Measurements from ENCODE around the gene DSC3. TPM values are rescaled to one million over a fixed set of nuclear protein-coding genes. Genes with fewer than 3 reads are reported as not detected.
"Not testable (repeated sequence)": the region's sequence is repeated elsewhere in the genome, so short reads cannot be mapped to it uniquely, and the experiment has no call there.

The DSC3 gene
- total RNA-seq, 1 experiment from 2014 or later, result not detected

DNA sequence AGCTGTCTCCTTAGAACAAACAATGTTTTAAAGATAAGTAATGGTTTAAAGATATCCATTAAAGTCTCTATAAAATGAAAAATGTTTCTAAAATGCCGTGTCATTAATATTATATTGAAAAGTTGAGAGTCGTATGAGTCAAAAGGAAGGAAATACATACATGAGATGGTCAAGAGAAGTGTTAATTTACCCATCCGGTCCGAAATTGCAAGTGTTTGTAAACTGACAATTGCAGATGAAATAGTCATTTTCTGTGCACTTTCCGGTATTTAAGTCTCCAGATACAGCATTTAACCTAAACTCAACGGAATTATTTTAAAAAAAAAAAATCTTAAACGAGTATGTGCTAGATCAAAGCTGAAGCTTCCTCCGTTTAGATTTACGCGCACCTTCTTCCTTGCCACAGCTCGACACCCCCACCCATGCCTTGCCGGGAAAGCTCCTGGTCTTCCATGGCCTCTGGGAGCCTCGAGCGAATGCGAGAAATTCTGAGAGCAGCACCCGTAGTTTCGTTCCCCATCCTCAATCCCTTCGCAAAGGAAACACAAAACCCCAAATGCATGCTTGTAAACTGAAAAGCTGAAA lies 1.8 kb downstream of the DSC3 start:
- Histone ChIP-seq H3K4me1 (replicated peaks; ENCODE audit: insufficient read depth) (no peaks in the 10 kb centered on the region), H3K79me2 (ENCODE audit: low read depth) (no peaks in the 10 kb centered on the region), H3K4me3 (no peak overlapping the region), H3K27ac (no peak overlapping the region), H3K27me3 (ENCODE audit: insufficient read depth, low read depth) (no peaks in the 10 kb centered on the region), H3F3A (ENCODE audit: insufficient read depth, low read depth) (no peaks in the 10 kb centered on the region), H3K36me3 (ENCODE audit: low read depth) (no peaks in the 10 kb centered on the region), H3K4me2 (no peak overlapping the region), H3K9me2 (ENCODE audit: insufficient read depth) (no peaks in the 10 kb centered on the region), H3K9me3 (ENCODE audit: insufficient read depth, low read depth) (no peaks in the 10 kb centered on the region), H4K20me1 (ENCODE audit: insufficient read depth) (no peaks in the 10 kb centered on the region), H2AFZ (no peak overlapping the region)
- no peak for DNase-seq
- CTCF ChIA-PET, result no interaction called here
- BruUV-seq (replicated peaks), result no TSS peak
- TF ChIP-seq EZH2 (IDR thresholded peaks at IDR 0.05; ENCODE audit: low read depth), result no peak
- TF ChIP-seq, protein P1, sequence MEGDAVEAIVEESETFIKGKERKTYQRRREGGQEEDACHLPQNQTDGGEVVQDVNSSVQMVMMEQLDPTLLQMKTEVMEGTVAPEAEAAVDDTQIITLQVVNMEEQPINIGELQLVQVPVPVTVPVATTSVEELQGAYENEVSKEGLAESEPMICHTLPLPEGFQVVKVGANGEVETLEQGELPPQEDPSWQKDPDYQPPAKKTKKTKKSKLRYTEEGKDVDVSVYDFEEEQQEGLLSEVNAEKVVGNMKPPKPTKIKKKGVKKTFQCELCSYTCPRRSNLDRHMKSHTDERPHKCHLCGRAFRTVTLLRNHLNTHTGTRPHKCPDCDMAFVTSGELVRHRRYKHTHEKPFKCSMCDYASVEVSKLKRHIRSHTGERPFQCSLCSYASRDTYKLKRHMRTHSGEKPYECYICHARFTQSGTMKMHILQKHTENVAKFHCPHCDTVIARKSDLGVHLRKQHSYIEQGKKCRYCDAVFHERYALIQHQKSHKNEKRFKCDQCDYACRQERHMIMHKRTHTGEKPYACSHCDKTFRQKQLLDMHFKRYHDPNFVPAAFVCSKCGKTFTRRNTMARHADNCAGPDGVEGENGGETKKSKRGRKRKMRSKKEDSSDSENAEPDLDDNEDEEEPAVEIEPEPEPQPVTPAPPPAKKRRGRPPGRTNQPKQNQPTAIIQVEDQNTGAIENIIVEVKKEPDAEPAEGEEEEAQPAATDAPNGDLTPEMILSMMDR (conservative IDR thresholded peaks at IDR 0.05), result no peak
- intact Hi-C loops (cut with micrococcal nuclease; ENCODE audit: unreplicated experiment), result no loop called here
- POLR2A ChIA-PET (ENCODE audit: unreplicated experiment), result no interaction called here

DNA sequence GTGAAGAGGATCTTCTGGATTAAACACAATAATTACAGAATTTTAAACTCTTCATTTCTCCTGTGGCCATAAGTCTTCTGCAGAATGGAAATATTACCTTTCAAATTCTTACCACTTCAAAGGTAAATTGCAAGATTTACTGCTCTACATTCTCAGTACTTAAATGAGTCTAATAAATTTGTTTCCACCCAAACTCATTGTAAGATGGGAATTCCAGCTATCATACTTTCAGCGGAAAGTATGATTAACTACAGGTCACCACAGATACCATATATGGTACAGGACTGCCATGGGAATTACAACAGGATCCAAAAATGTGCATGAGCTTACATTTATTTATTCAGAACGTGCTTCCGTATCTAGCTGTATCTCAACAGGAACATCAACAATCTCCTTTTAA lies 3.1 kb downstream of the DSC3 start:
- H3K79me2 ChIP-seq (ENCODE audit: low read depth), result no peaks in the 10 kb centered on the region
- H2AFZ ChIP-seq, result no peak overlapping the region
- no peaks in the 10 kb centered on the region for H3K36me3 ChIP-seq (ENCODE audit: low read depth)
- H3K4me2 ChIP-seq, result no peak overlapping the region
- H3K9me2 ChIP-seq (ENCODE audit: insufficient read depth), result no peaks in the 10 kb centered on the region
- H3F3A ChIP-seq (ENCODE audit: insufficient read depth, low read depth), result no peaks in the 10 kb centered on the region
- no peak overlapping the region for H3K4me3 ChIP-seq
- TF ChIP-seq EZH2 (IDR thresholded peaks at IDR 0.05; ENCODE audit: low read depth), result no peak
- TF ChIP-seq, protein P1 (conservative IDR thresholded peaks at IDR 0.05), result no peak
- no peaks in the 10 kb centered on the region for H3K4me1 ChIP-seq (replicated peaks; ENCODE audit: insufficient read depth)
- H3K9me3 ChIP-seq (ENCODE audit: insufficient read depth, low read depth), result no peaks in the 10 kb centered on the region
- BruUV-seq (replicated peaks), result no TSS peak
- DNase-seq, result no peak
- H3K27ac ChIP-seq, result no peak overlapping the region
- intact Hi-C loops (cut with micrococcal nuclease; ENCODE audit: unreplicated experiment), result no loop called here
- H3K27me3 ChIP-seq (ENCODE audit: insufficient read depth, low read depth), result no peaks in the 10 kb centered on the region
- ChIA-PET CTCF (no interaction called here), POLR2A (ENCODE audit: unreplicated experiment) (no interaction called here)
- no peaks in the 10 kb centered on the region for H4K20me1 ChIP-seq (ENCODE audit: insufficient read depth)

DNA sequence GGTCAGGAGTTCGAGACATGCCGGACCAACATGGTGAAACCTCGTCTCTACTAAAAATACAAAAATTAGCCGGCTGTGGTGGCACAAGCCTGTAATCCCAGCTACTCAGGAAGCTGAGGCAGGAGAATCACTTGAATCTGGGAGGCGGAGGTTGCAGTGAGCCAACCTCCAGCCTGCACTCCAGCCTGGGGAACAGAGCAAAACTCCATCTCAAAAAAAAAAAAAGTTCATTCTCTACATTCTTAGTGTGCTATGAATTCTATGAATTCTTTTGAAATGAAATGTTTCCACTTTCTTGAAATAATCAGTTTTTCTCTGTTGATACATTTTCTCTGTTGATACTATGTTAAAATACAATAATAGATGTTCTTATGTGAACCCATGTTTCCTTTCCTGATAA lies 4.9 kb downstream of the DSC3 start:
- H3K79me2 ChIP-seq (ENCODE audit: low read depth); CTCF ChIA-PET; intact Hi-C loops (cut with micrococcal nuclease; ENCODE audit: unreplicated experiment): not testable (repeated sequence)

DNA sequence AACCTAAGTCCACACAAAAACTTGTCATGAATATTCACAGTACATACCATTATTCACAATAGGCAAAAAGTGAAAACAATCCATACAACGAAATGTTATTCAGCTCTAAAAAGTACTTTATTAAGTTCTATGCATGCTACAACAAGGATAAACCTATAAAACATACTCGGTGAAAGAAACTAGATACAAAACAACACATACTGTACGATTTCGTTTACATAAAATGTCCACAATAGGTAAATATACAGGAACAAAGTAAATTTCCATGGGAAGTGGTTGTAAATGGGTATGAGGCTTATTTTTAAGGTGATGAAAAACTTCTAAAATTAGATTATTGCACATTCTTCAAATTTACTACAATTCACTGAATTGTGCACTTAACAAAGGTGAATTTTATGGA lies 8.0 kb downstream of the DSC3 start:
- Histone ChIP-seq H3K4me1 (replicated peaks; ENCODE audit: insufficient read depth) (no peaks in the 10 kb centered on the region), H3K4me2 (no peak overlapping the region), H3F3A (ENCODE audit: insufficient read depth, low read depth) (no peaks in the 10 kb centered on the region), H3K4me3 (no peak overlapping the region), H3K9me2 (ENCODE audit: insufficient read depth) (no peaks in the 10 kb centered on the region), H4K20me1 (ENCODE audit: insufficient read depth) (no peaks in the 10 kb centered on the region), H3K79me2 (ENCODE audit: low read depth) (no peaks in the 10 kb centered on the region), H3K27me3 (ENCODE audit: insufficient read depth, low read depth) (no peaks in the 10 kb centered on the region), H3K27ac (no peak overlapping the region), H2AFZ (0 out of 2 replicates have a peak overlapping the region, but pooled peaks have one; percentile 48), H3K9me3 (ENCODE audit: insufficient read depth, low read depth) (no peaks in the 10 kb centered on the region), H3K36me3 (ENCODE audit: low read depth) (no peaks in the 10 kb centered on the region)
- ChIA-PET CTCF (no interaction called here), POLR2A (ENCODE audit: unreplicated experiment) (no interaction called here)
- BruUV-seq (replicated peaks), result no TSS peak
- TF ChIP-seq, protein P1 (conservative IDR thresholded peaks at IDR 0.05), result no peak
- TF ChIP-seq EZH2 (IDR thresholded peaks at IDR 0.05; ENCODE audit: low read depth), result no peak
- no peak for DNase-seq
- intact Hi-C loops (cut with micrococcal nuclease; ENCODE audit: unreplicated experiment), result no loop called here

More for the DNA sequence above, 4.9 kb downstream of the DSC3 start:
- H4K20me1 ChIP-seq (ENCODE audit: insufficient read depth); H3K36me3 ChIP-seq (ENCODE audit: low read depth); H3K4me1 ChIP-seq (replicated peaks; ENCODE audit: insufficient read depth); POLR2A ChIA-PET (ENCODE audit: unreplicated experiment); H3K9me3 ChIP-seq (ENCODE audit: insufficient read depth, low read depth); H3K4me3 ChIP-seq; H2AFZ ChIP-seq; BruUV-seq (replicated peaks); DNase-seq; H3F3A ChIP-seq (ENCODE audit: insufficient read depth, low read depth); H3K27ac ChIP-seq; H3K27me3 ChIP-seq (ENCODE audit: insufficient read depth, low read depth); H3K4me2 ChIP-seq; H3K9me2 ChIP-seq (ENCODE audit: insufficient read depth): not testable (repeated sequence)

Measured in PC-9 (cell line).